Measurements from ENCODE around the gene SLC6A20. TPM values are rescaled to one million over a fixed set of nuclear protein-coding genes. Genes with fewer than 3 reads are reported as not detected.

Gene SLC6A20
- total and polyA plus RNA-seq, 4 donors: 0.08 to 0.16 (median 0.10) TPM; not detected in 1

GRCh38 chr3:45748068-45748467, 48.3 kb downstream of the SLC6A20 start:
- Histone ChIP-seq H3K9ac (ENCODE audit: low read depth in 1 of 2, low read length in 2 of 2) (no peak overlapping the region), H3K9me3 (ENCODE audit: control insufficient read depth in 4 of 4, low read length in 3 of 4) (no peaks in the 10 kb centered on the region), H3K27ac (ENCODE audit: low read depth in 1 of 2, low read length in 2 of 2) (no peak overlapping the region), H3K27me3 (ENCODE audit: control insufficient read depth in 4 of 4, insufficient read depth in 4 of 4, low read length in 3 of 4) (no peaks in the 10 kb centered on the region), H3K4me3 (ENCODE audit: low read depth in 1 of 3, low read length in 3 of 3) (no peak overlapping the region), H3K36me3 (ENCODE audit: control insufficient read depth in 4 of 4, insufficient read depth in 3 of 4, low read depth in 1 of 4, low read length in 3 of 4) (peaks cover 8 to 30% (median 11%) of the 10 kb centered on the region in 4 donors), H3K4me1 (ENCODE audit: control insufficient read depth in 4 of 4, insufficient read depth in 4 of 4, low read length in 3 of 4) (peaks cover 0 to 4% (median 2%) of the 10 kb centered on the region in 4 donors)
- 94% methylated on average over 8 of the region's 8 CpGs for WGBS
- no peak for DNase-seq (ENCODE audit: low spot score)
- TF ChIP-seq RXRA (IDR thresholded peaks at IDR 0.05) (no peak), NR2F2 (IDR thresholded peaks at IDR 0.05) (no peak), SP1 (IDR thresholded peaks at IDR 0.05) (no peak), YY1 (IDR thresholded peaks at IDR 0.05) (no peak), CTCF (IDR thresholded peaks at IDR 0.05; ENCODE audit: low read depth, low read length, missing input control) (no peak), ZBTB33 (IDR thresholded peaks at IDR 0.05) (no peak), GABPA (IDR thresholded peaks at IDR 0.05 in 1 of 2, conservative IDR thresholded peaks at IDR 0.05 in 1 of 2) (no peak), JUND (IDR thresholded peaks at IDR 0.05) (no peak), EGR1 (IDR thresholded peaks at IDR 0.05; ENCODE audit: low read depth in 2 of 2) (no peak), HNF4A (conservative IDR thresholded peaks at IDR 0.05) (no peak), RAD21 (IDR thresholded peaks at IDR 0.05) (no peak), ATF3 (IDR thresholded peaks at IDR 0.05) (no peak), TAF1 (conservative IDR thresholded peaks at IDR 0.05) (no peak), FOXA1 (IDR thresholded peaks at IDR 0.05) (no peak), HNF4G (IDR thresholded peaks at IDR 0.05) (no peak), FOXA2 (IDR thresholded peaks at IDR 0.05) (no peak)
- TF ChIP-seq, protein P1, sequence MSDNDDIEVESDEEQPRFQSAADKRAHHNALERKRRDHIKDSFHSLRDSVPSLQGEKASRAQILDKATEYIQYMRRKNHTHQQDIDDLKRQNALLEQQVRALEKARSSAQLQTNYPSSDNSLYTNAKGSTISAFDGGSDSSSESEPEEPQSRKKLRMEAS (IDR thresholded peaks at IDR 0.05): no peak
- TF ChIP-seq, protein P2, sequence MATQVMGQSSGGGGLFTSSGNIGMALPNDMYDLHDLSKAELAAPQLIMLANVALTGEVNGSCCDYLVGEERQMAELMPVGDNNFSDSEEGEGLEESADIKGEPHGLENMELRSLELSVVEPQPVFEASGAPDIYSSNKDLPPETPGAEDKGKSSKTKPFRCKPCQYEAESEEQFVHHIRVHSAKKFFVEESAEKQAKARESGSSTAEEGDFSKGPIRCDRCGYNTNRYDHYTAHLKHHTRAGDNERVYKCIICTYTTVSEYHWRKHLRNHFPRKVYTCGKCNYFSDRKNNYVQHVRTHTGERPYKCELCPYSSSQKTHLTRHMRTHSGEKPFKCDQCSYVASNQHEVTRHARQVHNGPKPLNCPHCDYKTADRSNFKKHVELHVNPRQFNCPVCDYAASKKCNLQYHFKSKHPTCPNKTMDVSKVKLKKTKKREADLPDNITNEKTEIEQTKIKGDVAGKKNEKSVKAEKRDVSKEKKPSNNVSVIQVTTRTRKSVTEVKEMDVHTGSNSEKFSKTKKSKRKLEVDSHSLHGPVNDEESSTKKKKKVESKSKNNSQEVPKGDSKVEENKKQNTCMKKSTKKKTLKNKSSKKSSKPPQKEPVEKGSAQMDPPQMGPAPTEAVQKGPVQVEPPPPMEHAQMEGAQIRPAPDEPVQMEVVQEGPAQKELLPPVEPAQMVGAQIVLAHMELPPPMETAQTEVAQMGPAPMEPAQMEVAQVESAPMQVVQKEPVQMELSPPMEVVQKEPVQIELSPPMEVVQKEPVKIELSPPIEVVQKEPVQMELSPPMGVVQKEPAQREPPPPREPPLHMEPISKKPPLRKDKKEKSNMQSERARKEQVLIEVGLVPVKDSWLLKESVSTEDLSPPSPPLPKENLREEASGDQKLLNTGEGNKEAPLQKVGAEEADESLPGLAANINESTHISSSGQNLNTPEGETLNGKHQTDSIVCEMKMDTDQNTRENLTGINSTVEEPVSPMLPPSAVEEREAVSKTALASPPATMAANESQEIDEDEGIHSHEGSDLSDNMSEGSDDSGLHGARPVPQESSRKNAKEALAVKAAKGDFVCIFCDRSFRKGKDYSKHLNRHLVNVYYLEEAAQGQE (IDR thresholded peaks at IDR 0.05): no peak
